GM12878 (cell line): ENCODE results near the gene LGALS4. TPM values are rescaled to one million over a fixed set of nuclear protein-coding genes. Genes with fewer than 3 reads are reported as not detected.
"Not testable (repeated sequence)": the region's sequence is repeated elsewhere in the genome, so short reads cannot be mapped to it uniquely, and the experiment has no call there.

Experiments
- ATAC-seq: fragments of 200-7000 bp; cut with Tn5 transposase; 3 replicates; pipeline ENCODE4 v1.9.1; 2020; ENCODE audit warnings: mild to moderate bottlenecking, moderate library complexity
- BruUV-seq: library from RNA; stranded (reverse); fragments of 400-500 nt; replicated peaks from 2 replicates; lab custom pipeline; 2021; lab: Mats Ljungman, UMichigan
- CTCF ChIA-PET: fragments of 300-600 bp; sonication (Branson Sonifier 250); formaldehyde crosslinking; extraction: SDS; loops from one replicate; lab custom pipeline; 2021; ENCODE audit warnings: inconsistent platforms; lab: Yijun Ruan, JAX
- POLR2A ChIA-PET: fragments of 350-600 bp; formaldehyde crosslinking; extraction: SDS; loops from one replicate; lab custom pipeline; 2021; ENCODE audit warnings: inconsistent platforms; lab: Charles Lee
- RAD21 ChIA-PET: fragments of 300-600 bp; sonication (Branson Sonifier 250); formaldehyde crosslinking; loops from one replicate; lab custom pipeline; 2023; ENCODE audit warnings: antibody characterized with exemption; ENCODE audit not compliant: unreplicated experiment; lab: Charles Lee
- SMC1A ChIA-PET: fragments of 300-600 bp; sonication (Branson Sonifier 250); formaldehyde crosslinking; loops from one replicate; lab custom pipeline; 2023; ENCODE audit not compliant: unreplicated experiment, uncharacterized antibody; lab: Charles Lee
- DNase-seq: peaks from one replicate; pipeline ENCODE4 v3.0.0-alpha.2; 2011; ENCODE audit warnings: low read depth, low spot score
- FAIRE-seq: peaks from 3 replicates; lab custom pipeline; 2011; peaks lifted over from hg19 to GRCh38; lab: Jason Lieb, UNC
- H2AFZ ChIP-seq: 2 replicates; pipeline ENCODE4 v1.6.0; 2011; ENCODE audit warnings: low read depth, low read length, control low read depth; ENCODE audit not compliant: control insufficient read depth
- H3K27ac ChIP-seq: 2 replicates; pipeline ENCODE4 v1.5.1; 2011; ENCODE audit warnings: control low read depth; ENCODE audit not compliant: control insufficient read depth, insufficient read depth
- H3K27me3 ChIP-seq, 2 experiments: replicated peaks in 1 of 2; 2 replicates each; pipeline versions ENCODE4 v1.6.0 to v1.6.1; 2011; ENCODE audit warnings: low read length in 1 of 2; ENCODE audit not compliant: control insufficient read depth in 2 of 2, insufficient read depth in 2 of 2
- H3K36me3 ChIP-seq, 2 experiments: 2 replicates each; pipeline ENCODE4 v1.5.1; 2011; ENCODE audit warnings: low read length in 1 of 2; ENCODE audit not compliant: control insufficient read depth in 2 of 2, insufficient read depth in 2 of 2
- H3K4me1 ChIP-seq: 2 replicates; pipeline ENCODE4 v1.6.1; 2011; ENCODE audit warnings: mild to moderate bottlenecking, low read length, moderate library complexity, mixed read lengths; ENCODE audit not compliant: control insufficient read depth, insufficient read depth
- H3K4me2 ChIP-seq: 2 replicates; pipeline ENCODE4 v1.6.0; 2011; ENCODE audit warnings: control low read depth; ENCODE audit not compliant: control insufficient read depth, insufficient read depth
- H3K4me3 ChIP-seq: fragments of 200-600 bp; sonication (generic); 2 replicates; pipeline ENCODE4 v1.5.1; 2016
- H3K79me2 ChIP-seq: 2 replicates; pipeline ENCODE4 v1.6.0; 2011; ENCODE audit warnings: low read length; ENCODE audit not compliant: control insufficient read depth, insufficient read depth
- H3K9ac ChIP-seq: 2 replicates; pipeline ENCODE4 v1.8.0; 2011; ENCODE audit warnings: low read length, control low read depth, mixed read lengths; ENCODE audit not compliant: control insufficient read depth, insufficient read depth
- H3K9me3 ChIP-seq: replicated peaks from 3 replicates; pipeline ENCODE4 v1.5.1; 2011; ENCODE audit warnings: mild to moderate bottlenecking, low read length; ENCODE audit not compliant: control insufficient read depth, insufficient read depth
- H4K20me1 ChIP-seq: 2 replicates; pipeline ENCODE4 v1.6.0; 2011; ENCODE audit not compliant: control insufficient read depth, insufficient read depth
- WGBS: methylation state at CpG from one replicate; pipeline ENCODE4 v1.1.6; 2016; ENCODE audit warnings: low lambda C conversion rate; ENCODE audit not compliant: insufficient replicate concordance, insufficient coverage; ENCODE audit errors: missing lambda C conversion rate; 5-methylcytosine and 5-hydroxymethylcytosine counted together
- in situ Hi-C: fragments of 300-500 bp; cut with MboI; formaldehyde crosslinking; loops from 9 replicates; pipeline ENCODE4 v1.14.3; 2018; ENCODE audit warnings: mixed read lengths
- intact Hi-C: fragments of 100-400 bp; cut with micrococcal nuclease; formaldehyde crosslinking; loops from one replicate; pipeline ENCODE4 v1.14.2; 2022; ENCODE audit not compliant: unreplicated experiment
- polyA plus RNA-seq, 11 experiments: library from polyadenylated mRNA; depleted of rRNA in 4 of 11; unstranded in 6 of 11; stranded (reverse) in 5 of 11; fragments of >200 nt; fragmentation: Nextera tagmentation in 4 of 11; fragmentation: Illumina TruSeq in 1 of 11; extraction: Ambion mirVana in 4 of 11; extraction: Trizol in 1 of 11; gene quantifications; 1 replicate in 1 of 11; 2 replicates in 10 of 11; pipeline versions ENCODE4 v1.2.1 to v1.2.3, GENCODE V29; 2011 to 2016; ENCODE audit warnings: inconsistent platforms in 2 of 11, missing spikeins in 2 of 11, low read depth in 1 of 11
- small RNA-seq: library from RNA; depleted of rRNA; stranded (forward); fragments of <200 nt; gene quantifications from one replicate; pipeline ENCODE3, GENCODE V24; 2014
- total RNA-seq, 4 experiments: library from RNA; depleted of rRNA in 3 of 4; stranded (reverse); fragments of >200 nt in 3 of 4; fragmentation: Illumina TruSeq in 1 of 4; extraction: Trizol in 1 of 4; gene quantifications; 2 replicates each; pipeline versions ENCODE4 v1.2.1 to v1.2.3, GENCODE V29; 2013 to 2021

LGALS4 gene
- total and polyA plus RNA-seq, 10 of the 15 experiments (the other 5 are each of a cell fraction or from before 2014, with no cell fraction given), result 0.13 to 2.1 (median 0.26) TPM; not detected in 4

DNA sequence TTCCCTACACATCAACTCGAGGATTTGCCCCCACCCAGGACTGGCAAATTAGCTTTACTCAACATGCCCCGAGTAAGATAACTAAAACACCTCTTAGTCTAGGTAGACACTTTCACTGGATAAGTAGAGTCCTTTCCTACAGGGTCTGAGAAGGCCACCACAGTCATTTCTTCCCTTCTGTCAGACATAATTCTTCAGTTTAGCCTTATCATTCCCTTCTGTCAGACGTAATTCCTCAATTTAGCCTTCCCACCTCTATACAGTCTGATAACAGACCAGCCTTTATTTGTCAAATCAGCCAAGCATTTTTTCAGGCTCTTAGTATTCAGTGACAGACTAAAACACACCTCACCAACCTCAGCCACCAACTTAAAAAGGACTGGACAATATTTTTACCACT, 59.0 kb downstream of the LGALS4 start:
- FAIRE-seq, H3K4me3 ChIP-seq, ATAC-seq, in situ Hi-C loops, intact Hi-C loops, RAD21 ChIA-PET, H2AFZ ChIP-seq, H4K20me1 ChIP-seq, H3K4me1 ChIP-seq, BruUV-seq, CTCF ChIA-PET, POLR2A ChIA-PET, H3K36me3 ChIP-seq, SMC1A ChIA-PET, H3K27me3 ChIP-seq, H3K27ac ChIP-seq, H3K9me3 ChIP-seq, H3K79me2 ChIP-seq, H3K4me2 ChIP-seq, DNase-seq, H3K9ac ChIP-seq: not testable (repeated sequence)
- 47% methylated on average over 3 of the region's 3 CpGs for WGBS

Small RNAs within 50 kb of the gene (small RNA-seq; reads per million reads assigned to genes)
- gene RNU6-140P, result not detected

Other genes starting within 250 kb of the LGALS4 start
Only the 7 nearest of the 16 such genes appear.
- 2.8 and 4.1 TPM in 2 replicates for gene CAPN12, start 68.5 kb downstream of the LGALS4 start, total RNA-seq (2014; rRNA removed)
- 1.5 and 1.7 TPM in 2 replicates for gene CAPN12, start 68.5 kb downstream of the LGALS4 start, total RNA-seq (2014; rRNA removed; fragmentation: Illumina TruSeq; extraction: Trizol)
- 3.0 and 5.1 TPM in 2 replicates for gene CAPN12, start 68.5 kb downstream of the LGALS4 start, total RNA-seq (2021)
- 1.7 and 2.0 TPM in 2 replicates for gene CAPN12, start 68.5 kb downstream of the LGALS4 start, polyA plus RNA-seq (2011; rRNA removed)
- gene CAPN12, start 68.5 kb downstream of the LGALS4 start, polyA plus RNA-seq (2014; fragmentation: Illumina TruSeq; extraction: Trizol), result 2.7 and 3.1 TPM in 2 replicates
- gene CAPN12, start 68.5 kb downstream of the LGALS4 start, polyA plus RNA-seq (2014; fragmentation: Nextera tagmentation; extraction: Ambion mirVana), result 1 to 10 TPM; 1.2 to 2.0 TPM
- gene CAPN12, start 68.5 kb downstream of the LGALS4 start, polyA plus RNA-seq (2014; rRNA removed), result 4.6 and 7.3 TPM in 2 replicates
- 1 to 10 TPM in 1 of 2 experiments, under 1 TPM in 1; 0.64 to 1.9 TPM for gene CAPN12, start 68.5 kb downstream of the LGALS4 start, polyA plus RNA-seq (2016; fragmentation: Nextera tagmentation; extraction: Ambion mirVana)
- not detected in 2 replicates for gene LGALS7, start 39.4 kb downstream of the LGALS4 start, total RNA-seq (2014; rRNA removed)
- gene LGALS7, start 39.4 kb downstream of the LGALS4 start, total RNA-seq (2014; rRNA removed; fragmentation: Illumina TruSeq; extraction: Trizol), result not detected in 2 replicates
- gene LGALS7, start 39.4 kb downstream of the LGALS4 start, total RNA-seq (2021), result not detected in 2 replicates
- gene LGALS7, start 39.4 kb downstream of the LGALS4 start, polyA plus RNA-seq (2011; rRNA removed), result 0.19 TPM in 1 of 2 replicates, not detected in the other
- gene LGALS7, start 39.4 kb downstream of the LGALS4 start, polyA plus RNA-seq (2014; fragmentation: Illumina TruSeq; extraction: Trizol), result not detected in 2 replicates
- not detected for gene LGALS7, start 39.4 kb downstream of the LGALS4 start, polyA plus RNA-seq (2014; fragmentation: Nextera tagmentation; extraction: Ambion mirVana)
- not detected in 2 replicates for gene LGALS7, start 39.4 kb downstream of the LGALS4 start, polyA plus RNA-seq (2014; rRNA removed)
- not detected for gene LGALS7, start 39.4 kb downstream of the LGALS4 start, polyA plus RNA-seq (2016; fragmentation: Nextera tagmentation; extraction: Ambion mirVana)
- not detected in 2 replicates for gene LGALS7B, start 23.7 kb downstream of the LGALS4 start, total RNA-seq (2014; rRNA removed)
- gene LGALS7B, start 23.7 kb downstream of the LGALS4 start, total RNA-seq (2014; rRNA removed; fragmentation: Illumina TruSeq; extraction: Trizol), result not detected in 2 replicates
- gene LGALS7B, start 23.7 kb downstream of the LGALS4 start, total RNA-seq (2021), result not detected in 2 replicates
- not detected in 2 replicates for gene LGALS7B, start 23.7 kb downstream of the LGALS4 start, polyA plus RNA-seq (2011; rRNA removed)
- not detected in 2 replicates for gene LGALS7B, start 23.7 kb downstream of the LGALS4 start, polyA plus RNA-seq (2014; fragmentation: Illumina TruSeq; extraction: Trizol)
- not detected for gene LGALS7B, start 23.7 kb downstream of the LGALS4 start, polyA plus RNA-seq (2014; fragmentation: Nextera tagmentation; extraction: Ambion mirVana)
- gene LGALS7B, start 23.7 kb downstream of the LGALS4 start, polyA plus RNA-seq (2014; rRNA removed), result not detected in 2 replicates
- gene LGALS7B, start 23.7 kb downstream of the LGALS4 start, polyA plus RNA-seq (2016; fragmentation: Nextera tagmentation; extraction: Ambion mirVana), result not detected
- gene ECH1, start 18.8 kb upstream of the LGALS4 start, total RNA-seq (2014; rRNA removed), result 92.4 and 121 TPM in 2 replicates
- 135 and 138 TPM in 2 replicates for gene ECH1, start 18.8 kb upstream of the LGALS4 start, total RNA-seq (2014; rRNA removed; fragmentation: Illumina TruSeq; extraction: Trizol)
- gene ECH1, start 18.8 kb upstream of the LGALS4 start, total RNA-seq (2021), result 164 and 165 TPM in 2 replicates
- 114 and 139 TPM in 2 replicates for gene ECH1, start 18.8 kb upstream of the LGALS4 start, polyA plus RNA-seq (2011; rRNA removed)
- gene ECH1, start 18.8 kb upstream of the LGALS4 start, polyA plus RNA-seq (2014; fragmentation: Illumina TruSeq; extraction: Trizol), result 147 and 214 TPM in 2 replicates
- gene ECH1, start 18.8 kb upstream of the LGALS4 start, polyA plus RNA-seq (2014; fragmentation: Nextera tagmentation; extraction: Ambion mirVana), result 100 to 1,000 TPM; 104 to 109 TPM
- 284 and 385 TPM in 2 replicates for gene ECH1, start 18.8 kb upstream of the LGALS4 start, polyA plus RNA-seq (2014; rRNA removed)
- 100 to 1,000 TPM; 248 to 270 TPM for gene ECH1, start 18.8 kb upstream of the LGALS4 start, polyA plus RNA-seq (2016; fragmentation: Nextera tagmentation; extraction: Ambion mirVana)
- 319 and 322 TPM in 2 replicates for gene HNRNPL, start 37.0 kb upstream of the LGALS4 start, total RNA-seq (2014; rRNA removed)
- gene HNRNPL, start 37.0 kb upstream of the LGALS4 start, total RNA-seq (2014; rRNA removed; fragmentation: Illumina TruSeq; extraction: Trizol), result 240 and 248 TPM in 2 replicates
- 512 and 523 TPM in 2 replicates for gene HNRNPL, start 37.0 kb upstream of the LGALS4 start, total RNA-seq (2021)
- 278 and 395 TPM in 2 replicates for gene HNRNPL, start 37.0 kb upstream of the LGALS4 start, polyA plus RNA-seq (2011; rRNA removed)
- gene HNRNPL, start 37.0 kb upstream of the LGALS4 start, polyA plus RNA-seq (2014; fragmentation: Illumina TruSeq; extraction: Trizol), result 416 and 440 TPM in 2 replicates
- 10 to 100 TPM; 32.5 to 92.5 TPM for gene HNRNPL, start 37.0 kb upstream of the LGALS4 start, polyA plus RNA-seq (2014; fragmentation: Nextera tagmentation; extraction: Ambion mirVana)
- gene HNRNPL, start 37.0 kb upstream of the LGALS4 start, polyA plus RNA-seq (2014; rRNA removed), result 241 and 268 TPM in 2 replicates
- 100 to 1,000 TPM; 294 to 346 TPM for gene HNRNPL, start 37.0 kb upstream of the LGALS4 start, polyA plus RNA-seq (2016; fragmentation: Nextera tagmentation; extraction: Ambion mirVana)
- 50.8 and 55.1 TPM in 2 replicates for gene RINL, start 65.3 kb upstream of the LGALS4 start, total RNA-seq (2014; rRNA removed)
- 35.6 and 37.8 TPM in 2 replicates for gene RINL, start 65.3 kb upstream of the LGALS4 start, total RNA-seq (2014; rRNA removed; fragmentation: Illumina TruSeq; extraction: Trizol)
- gene RINL, start 65.3 kb upstream of the LGALS4 start, total RNA-seq (2021), result 51.3 and 54.9 TPM in 2 replicates
- 44.4 and 64.2 TPM in 2 replicates for gene RINL, start 65.3 kb upstream of the LGALS4 start, polyA plus RNA-seq (2011; rRNA removed)
- 29.7 and 36.4 TPM in 2 replicates for gene RINL, start 65.3 kb upstream of the LGALS4 start, polyA plus RNA-seq (2014; fragmentation: Illumina TruSeq; extraction: Trizol)
- gene RINL, start 65.3 kb upstream of the LGALS4 start, polyA plus RNA-seq (2014; fragmentation: Nextera tagmentation; extraction: Ambion mirVana), result 10 to 100 TPM; 14.5 to 16.3 TPM
- gene RINL, start 65.3 kb upstream of the LGALS4 start, polyA plus RNA-seq (2014; rRNA removed), result 54.8 and 62.4 TPM in 2 replicates
- gene RINL, start 65.3 kb upstream of the LGALS4 start, polyA plus RNA-seq (2016; fragmentation: Nextera tagmentation; extraction: Ambion mirVana), result 10 to 100 TPM; 46.3 to 48.9 TPM
- gene SIRT2, start 86.7 kb upstream of the LGALS4 start, total RNA-seq (2014; rRNA removed), result 27.6 and 29.5 TPM in 2 replicates
- 14.6 and 15.9 TPM in 2 replicates for gene SIRT2, start 86.7 kb upstream of the LGALS4 start, total RNA-seq (2014; rRNA removed; fragmentation: Illumina TruSeq; extraction: Trizol)
- gene SIRT2, start 86.7 kb upstream of the LGALS4 start, total RNA-seq (2021), result 22.4 and 22.9 TPM in 2 replicates
- gene SIRT2, start 86.7 kb upstream of the LGALS4 start, polyA plus RNA-seq (2011; rRNA removed), result 16.5 and 38.7 TPM in 2 replicates
- gene SIRT2, start 86.7 kb upstream of the LGALS4 start, polyA plus RNA-seq (2014; fragmentation: Illumina TruSeq; extraction: Trizol), result 16.3 and 25.4 TPM in 2 replicates
- 1 to 10 TPM; 1.4 to 5.1 TPM for gene SIRT2, start 86.7 kb upstream of the LGALS4 start, polyA plus RNA-seq (2014; fragmentation: Nextera tagmentation; extraction: Ambion mirVana)
- 21.4 and 25.5 TPM in 2 replicates for gene SIRT2, start 86.7 kb upstream of the LGALS4 start, polyA plus RNA-seq (2014; rRNA removed)
- 10 to 100 TPM; 25.6 to 27.5 TPM for gene SIRT2, start 86.7 kb upstream of the LGALS4 start, polyA plus RNA-seq (2016; fragmentation: Nextera tagmentation; extraction: Ambion mirVana)